OCI-LY1 (cell line): ENCODE measurements around the gene TERT.
"Not testable (repeated sequence)": the region's sequence is repeated elsewhere in the genome, so short reads cannot be mapped to it uniquely, and the experiment has no call there.

Experiments used
- H2AFZ ChIP-seq: fragments of 200-600 bp; sonication (generic), shearing (Covaris generic); 2 replicates; pipeline ENCODE4 v1.6.0; 2014; ENCODE audit warnings: antibody characterized with exemption, mild to moderate bottlenecking, low read length
- H3F3A ChIP-seq: fragments of 200-600 bp; sonication (generic), shearing (Covaris generic); 2 replicates; pipeline ENCODE4 v1.6.0; 2014; ENCODE audit warnings: mild to moderate bottlenecking, antibody characterized with exemption, low read length, moderate library complexity; ENCODE audit not compliant: insufficient read depth
- H3K27ac ChIP-seq: fragments of 200-600 bp; sonication (generic); 2 replicates; pipeline ENCODE4 v1.5.1; 2014; ENCODE audit warnings: low read length, mixed run types, mild to moderate bottlenecking, low read depth; ENCODE audit not compliant: poor library complexity, severe bottlenecking
- H3K27me3 ChIP-seq: fragments of 200-600 bp; sonication (generic); 2 replicates; pipeline ENCODE4 v1.6.0; 2014; ENCODE audit warnings: antibody characterized with exemption, mild to moderate bottlenecking, low read length, moderate library complexity; ENCODE audit not compliant: insufficient read depth
- H3K36me3 ChIP-seq: fragments of 200-600 bp; sonication (generic); 2 replicates; pipeline ENCODE4 v1.6.1; 2014; ENCODE audit warnings: mild to moderate bottlenecking, antibody characterized with exemption, low read length, moderate library complexity, mixed read lengths; ENCODE audit not compliant: insufficient read depth
- H3K4me1 ChIP-seq: fragments of 200-600 bp; sonication (generic); 2 replicates; pipeline ENCODE4 v1.5.1; 2014; ENCODE audit warnings: mild to moderate bottlenecking, low read length, moderate library complexity; ENCODE audit not compliant: insufficient read depth, severe bottlenecking
- H3K4me2 ChIP-seq: fragments of 200-600 bp; sonication (generic), shearing (Covaris generic); 2 replicates; pipeline ENCODE4 v1.6.1; 2014; ENCODE audit warnings: low read length
- H3K4me3 ChIP-seq: fragments of 200-600 bp; sonication (generic); 2 replicates; pipeline ENCODE4 v1.5.1; 2014; ENCODE audit warnings: low read length, low read depth, mild to moderate bottlenecking, mixed read lengths; ENCODE audit not compliant: poor library complexity, severe bottlenecking
- H3K79me2 ChIP-seq: fragments of 200-600 bp; shearing (Covaris generic); 2 replicates; pipeline ENCODE4 v1.6.1; 2016; ENCODE audit warnings: mixed run types, low read length, mixed read lengths; ENCODE audit not compliant: insufficient read depth
- H3K9ac ChIP-seq: fragments of 200-600 bp; sonication (generic), shearing (Covaris generic); 2 replicates; pipeline ENCODE4 v1.6.1; 2014; ENCODE audit warnings: mild to moderate bottlenecking, low read length, mixed read lengths
- H3K9me2 ChIP-seq: fragments of 200-600 bp; sonication (generic), shearing (Covaris generic); 2 replicates; pipeline ENCODE4 v1.6.1; 2014; ENCODE audit warnings: low read depth, mild to moderate bottlenecking, low read length, mixed read lengths
- H3K9me3 ChIP-seq: fragments of 200-600 bp; shearing (Covaris generic); 2 replicates; pipeline ENCODE4 v1.6.1; 2014; ENCODE audit warnings: low read length, mixed read lengths
- H4K20me1 ChIP-seq: fragments of 200-600 bp; sonication (generic), shearing (Covaris generic); 2 replicates; pipeline ENCODE4 v1.6.0; 2016; ENCODE audit warnings: mild to moderate bottlenecking, low read length; ENCODE audit not compliant: insufficient read depth
- EZH2 ChIP-seq: fragments of 200-600 bp; sonication (generic), shearing (Covaris generic); IDR thresholded peaks from 2 replicates; pipeline ENCODE4 v1.8.0; 2017; ENCODE audit warnings: borderline replicate concordance, mixed run types, mild to moderate bottlenecking, antibody characterized with exemption, low read length, moderate library complexity, mixed read lengths
- TF ChIP-seq, protein P1 (sequence below): fragments of 200-600 bp; sonication (generic), shearing (Covaris generic); IDR thresholded peaks from 2 replicates; pipeline ENCODE4 v1.5.1; 2017; ENCODE audit warnings: mild to moderate bottlenecking, antibody characterized with exemption, low read length, moderate library complexity, mixed read lengths

TERT gene

GRCh38 chr5:1334831-1335539 is 40.1 kb upstream of the TERT start:
- no peak for TF ChIP-seq EZH2
- TF ChIP-seq, protein P1, sequence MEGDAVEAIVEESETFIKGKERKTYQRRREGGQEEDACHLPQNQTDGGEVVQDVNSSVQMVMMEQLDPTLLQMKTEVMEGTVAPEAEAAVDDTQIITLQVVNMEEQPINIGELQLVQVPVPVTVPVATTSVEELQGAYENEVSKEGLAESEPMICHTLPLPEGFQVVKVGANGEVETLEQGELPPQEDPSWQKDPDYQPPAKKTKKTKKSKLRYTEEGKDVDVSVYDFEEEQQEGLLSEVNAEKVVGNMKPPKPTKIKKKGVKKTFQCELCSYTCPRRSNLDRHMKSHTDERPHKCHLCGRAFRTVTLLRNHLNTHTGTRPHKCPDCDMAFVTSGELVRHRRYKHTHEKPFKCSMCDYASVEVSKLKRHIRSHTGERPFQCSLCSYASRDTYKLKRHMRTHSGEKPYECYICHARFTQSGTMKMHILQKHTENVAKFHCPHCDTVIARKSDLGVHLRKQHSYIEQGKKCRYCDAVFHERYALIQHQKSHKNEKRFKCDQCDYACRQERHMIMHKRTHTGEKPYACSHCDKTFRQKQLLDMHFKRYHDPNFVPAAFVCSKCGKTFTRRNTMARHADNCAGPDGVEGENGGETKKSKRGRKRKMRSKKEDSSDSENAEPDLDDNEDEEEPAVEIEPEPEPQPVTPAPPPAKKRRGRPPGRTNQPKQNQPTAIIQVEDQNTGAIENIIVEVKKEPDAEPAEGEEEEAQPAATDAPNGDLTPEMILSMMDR, result no peak
- Histone ChIP-seq H3K4me1 (peaks cover 39% of the 10 kb centered on the region), H3K27me3 (no peaks in the 10 kb centered on the region), H3K9me2 (no peaks in the 10 kb centered on the region), H2AFZ (no peak overlapping the region), H3K9ac (no peak overlapping the region), H3F3A (no peaks in the 10 kb centered on the region), H3K27ac (peak overlapping the region; percentile 81), H3K9me3 (no peaks in the 10 kb centered on the region), H3K36me3 (peaks cover 99% of the 10 kb centered on the region), H3K79me2 (no peaks in the 10 kb centered on the region), H4K20me1 (no peaks in the 10 kb centered on the region), H3K4me2 (no peak overlapping the region), H3K4me3 (no peak overlapping the region)

DNA sequence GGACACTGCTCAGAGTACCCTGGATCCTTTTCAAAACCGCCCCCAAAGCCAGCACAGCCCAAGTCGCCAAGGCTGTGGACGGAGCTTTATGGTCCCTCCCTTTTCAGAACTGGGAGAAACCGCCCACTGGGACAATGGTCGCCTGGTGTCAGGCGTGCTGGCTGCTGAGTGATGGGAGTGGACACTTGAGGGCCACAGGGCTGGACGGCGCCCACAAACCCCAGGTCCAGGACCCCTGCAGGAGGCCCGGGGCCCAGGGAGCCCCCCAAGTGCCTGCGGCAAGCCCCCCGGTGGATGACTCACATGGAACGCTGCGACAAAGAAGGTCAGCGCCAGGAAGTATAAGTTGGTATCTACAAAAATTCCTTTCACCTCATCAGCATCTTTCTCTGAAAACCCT is 39.1 kb upstream of the TERT start:
- H3F3A ChIP-seq, result no peaks in the 10 kb centered on the region
- H3K4me3 ChIP-seq, result no peak overlapping the region
- H3K36me3 ChIP-seq, result peaks cover 97% of the 10 kb centered on the region
- peaks cover 39% of the 10 kb centered on the region for H3K4me1 ChIP-seq
- H4K20me1 ChIP-seq, result no peaks in the 10 kb centered on the region
- H3K9me3 ChIP-seq, result no peaks in the 10 kb centered on the region
- H3K79me2 ChIP-seq, result no peaks in the 10 kb centered on the region
- no peak for TF ChIP-seq EZH2
- TF ChIP-seq, protein P1, result no peak
- no peak overlapping the region for H3K4me2 ChIP-seq
- no peak overlapping the region for H3K9ac ChIP-seq
- no peak overlapping the region for H3K27ac ChIP-seq
- H3K9me2 ChIP-seq, result no peaks in the 10 kb centered on the region
- no peak overlapping the region for H2AFZ ChIP-seq
- H3K27me3 ChIP-seq, result no peaks in the 10 kb centered on the region

- H3K9me3 ChIP-seq, H3F3A ChIP-seq, H4K20me1 ChIP-seq, H3K9ac ChIP-seq, H3K9me2 ChIP-seq, H2AFZ ChIP-seq, H3K4me2 ChIP-seq, H3K79me2 ChIP-seq, H3K4me3 ChIP-seq, H3K27ac ChIP-seq, H3K27me3 ChIP-seq: not testable (repeated sequence)
- Histone ChIP-seq H3K4me1 (peaks cover 39% of the 10 kb centered on the region), H3K36me3 (peaks cover 97% of the 10 kb centered on the region)
Observed at GRCh38 chr5:1333286-1333685, 38.4 kb upstream of the TERT start.

GRCh38 chr5:1332461-1333001 is 37.7 kb upstream of the TERT start:
- H3K27me3 ChIP-seq, result no peaks in the 10 kb centered on the region
- peaks cover 89% of the 10 kb centered on the region for H3K36me3 ChIP-seq
- H3F3A ChIP-seq, result no peaks in the 10 kb centered on the region
- peaks cover 31% of the 10 kb centered on the region for H3K4me1 ChIP-seq
- H3K27ac ChIP-seq, result peak overlapping the region; percentile 65
- H3K9me3 ChIP-seq, result no peaks in the 10 kb centered on the region
- no peak overlapping the region for H3K9ac ChIP-seq
- H3K9me2 ChIP-seq, result no peaks in the 10 kb centered on the region
- H2AFZ ChIP-seq, result no peak overlapping the region
- no peaks in the 10 kb centered on the region for H4K20me1 ChIP-seq
- TF ChIP-seq, protein P1, result no peak
- TF ChIP-seq EZH2, result no peak
- H3K79me2 ChIP-seq, result no peaks in the 10 kb centered on the region
- no peak overlapping the region for H3K4me2 ChIP-seq
- H3K4me3 ChIP-seq, result no peak overlapping the region
